Right renal pelvis (tissue), 4 donors: ENCODE data around the gene GRK1. TPM values are rescaled to one million over a fixed set of nuclear protein-coding genes. Genes with fewer than 3 reads are reported as not detected.

Experiments used
- DNase-seq, 4 donors: peaks; one replicate each; pipeline ENCODE4 v3.0.0-alpha.2; 2013; ENCODE audit warnings: low read depth in 4 of 4, low spot score in 3 of 4, missing footprints in 1 of 4
- polyA plus RNA-seq, 4 donors: library from polyadenylated mRNA; unstranded; fragments of 120-200 nt; gene quantifications; one replicate each; pipeline ENCODE4 v1.2.1, GENCODE V29; 2013; ENCODE audit not compliant: insufficient read length in 4 of 4

GRK1 gene
- polyA plus RNA-seq, 4 donors, result 0.06 to 0.39 TPM; not detected in 2

DNA sequence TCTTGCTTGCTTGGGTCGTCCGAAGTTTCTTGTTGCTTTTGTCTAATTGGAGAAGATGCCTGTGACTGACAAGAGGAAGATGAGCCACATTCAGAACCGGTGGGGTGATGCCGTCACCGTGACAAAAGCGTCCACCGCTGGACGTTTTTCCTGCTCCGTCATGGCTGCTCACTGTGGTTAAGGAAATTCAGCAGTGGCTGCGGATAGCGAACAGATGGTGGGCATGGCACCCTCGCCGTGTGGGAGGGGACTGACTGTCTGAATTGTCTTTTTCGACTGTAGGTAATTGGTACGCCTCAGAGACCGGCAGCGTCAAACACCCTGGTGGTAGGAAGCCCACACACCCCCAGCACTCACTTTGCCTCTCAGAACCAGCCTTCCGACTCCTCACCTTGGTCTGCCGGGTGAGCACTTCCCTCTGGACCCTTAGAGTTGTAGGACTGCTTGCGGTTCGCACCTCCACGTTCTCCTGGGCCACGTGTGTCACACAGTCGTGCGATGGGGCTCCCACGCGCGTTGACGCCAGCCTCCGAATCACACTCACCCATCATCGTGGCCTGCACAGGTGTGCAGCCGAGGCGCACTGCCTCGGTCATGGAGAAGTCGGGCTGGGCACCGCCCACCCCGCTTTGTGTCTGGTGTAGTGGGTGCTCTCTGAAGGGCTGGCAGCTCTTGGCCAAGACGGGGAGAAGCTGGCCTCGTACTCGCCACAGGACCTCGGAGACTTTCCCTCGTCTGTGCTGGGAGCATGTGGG lies 35.5 kb upstream of the GRK1 start:
- no peak for DNase-seq

DNA sequence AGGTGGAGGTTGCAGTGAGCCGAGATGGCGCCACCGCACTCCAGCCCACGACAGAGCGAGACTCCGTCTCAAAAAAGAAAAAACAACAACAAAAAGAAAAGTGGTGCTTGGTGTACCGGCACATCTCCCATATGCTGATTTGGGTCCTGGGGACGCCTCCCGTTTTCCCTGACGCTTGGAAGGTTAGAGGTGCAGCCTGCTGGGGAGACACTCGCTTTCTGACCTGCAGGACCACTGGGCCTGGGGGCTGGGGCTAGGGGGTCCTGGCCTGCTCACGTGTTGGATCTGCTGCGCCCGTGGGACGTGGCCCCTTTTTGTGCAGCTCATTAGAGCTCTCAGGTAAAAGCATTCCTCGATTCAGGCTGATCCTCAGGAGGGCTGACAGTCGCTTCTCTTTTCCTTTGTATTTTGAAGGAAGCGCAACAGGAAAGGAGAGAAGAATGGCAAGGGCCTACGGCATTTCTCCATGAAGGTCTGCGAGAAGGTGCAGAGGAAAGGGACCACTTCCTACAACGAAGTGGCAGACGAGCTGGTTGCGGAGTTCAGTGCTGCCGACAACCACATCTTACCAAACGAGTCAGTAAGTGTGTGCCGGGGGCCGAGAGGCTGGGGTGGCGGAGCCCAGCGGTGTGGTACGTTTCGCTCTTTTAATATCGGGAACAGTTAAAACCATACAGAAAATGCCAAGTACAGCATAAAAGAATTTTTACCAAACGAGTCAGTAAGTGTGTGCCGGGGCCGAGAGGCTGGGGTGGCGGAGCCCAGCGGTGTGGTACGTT lies 34.1 kb upstream of the GRK1 start:
- no peak for DNase-seq

DNA sequence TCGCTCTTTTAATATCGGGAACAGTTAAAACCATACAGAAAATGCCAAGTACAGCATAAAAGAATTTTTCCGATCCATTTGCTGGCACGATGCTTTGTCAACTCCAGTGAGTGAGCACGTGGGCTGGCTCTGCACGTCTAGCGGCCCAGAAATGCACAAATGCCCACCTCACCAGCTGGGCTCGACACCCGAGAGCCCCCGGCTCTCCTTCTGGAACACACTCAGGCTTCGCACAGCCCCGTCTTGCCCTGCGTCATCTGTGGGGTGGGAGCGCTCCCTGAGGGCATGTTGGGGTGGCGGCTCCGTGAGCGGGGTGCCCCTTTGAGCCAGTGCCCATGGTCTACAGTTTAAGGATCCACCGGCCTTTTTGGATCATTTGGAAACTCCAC lies 33.5 kb upstream of the GRK1 start:
- no peak for DNase-seq

DNA sequence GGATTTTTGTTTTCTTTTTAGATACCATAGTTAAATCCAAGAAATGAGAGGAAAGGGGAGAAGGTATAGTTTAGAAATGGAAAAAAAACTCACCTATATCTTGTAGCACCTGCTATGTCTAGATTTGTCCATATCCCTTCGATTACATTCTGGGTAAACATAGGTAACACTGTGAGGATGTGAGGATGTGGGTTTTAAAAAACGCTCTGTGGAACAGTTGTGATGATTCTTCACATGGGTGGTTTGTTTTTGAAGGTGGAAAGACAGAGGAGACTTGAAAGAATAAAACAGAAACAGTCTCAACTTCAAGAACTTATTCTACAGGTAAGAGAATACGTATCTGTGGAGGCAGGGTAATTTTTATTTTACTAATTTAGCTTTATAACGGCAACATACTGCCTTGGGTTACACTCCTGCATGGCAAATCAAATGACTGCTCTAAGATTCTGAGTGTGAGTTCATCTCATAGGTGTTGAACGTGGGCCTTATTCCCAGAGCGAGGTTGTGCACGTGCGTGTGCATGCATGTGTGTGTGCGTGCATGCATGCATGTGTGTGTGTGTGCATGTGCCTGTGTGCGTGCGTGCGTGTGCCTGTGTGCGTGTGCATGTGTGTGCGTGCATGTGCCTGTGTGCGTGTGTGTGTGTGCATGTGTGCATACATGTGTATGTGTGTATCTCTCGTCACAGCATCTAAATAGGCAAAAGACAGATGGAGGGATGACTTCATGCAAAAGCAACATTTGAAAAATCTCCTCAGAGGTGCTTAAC lies 32.6 kb upstream of the GRK1 start:
- DNase-seq, result no peak

DNA sequence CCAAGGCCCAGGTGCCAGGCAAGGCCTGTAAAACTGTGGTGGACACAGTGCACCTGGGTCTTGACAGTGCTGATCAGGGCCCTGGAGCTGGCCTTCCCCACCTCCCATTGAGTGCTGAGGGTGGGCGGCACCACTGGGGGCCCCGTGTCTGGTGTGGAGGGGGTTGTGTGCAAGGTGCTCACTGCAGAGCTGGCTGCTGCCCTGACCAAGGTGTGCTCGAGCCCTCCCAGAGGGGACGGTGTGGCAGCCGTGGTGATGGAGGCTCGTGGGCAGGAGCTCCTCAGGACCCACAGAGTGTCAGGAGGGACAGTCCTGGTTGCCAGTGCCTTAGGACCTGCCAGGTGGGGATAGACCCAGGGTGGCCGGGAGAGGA lies 32.0 kb upstream of the GRK1 start:
- DNase-seq, result no peak

DNA sequence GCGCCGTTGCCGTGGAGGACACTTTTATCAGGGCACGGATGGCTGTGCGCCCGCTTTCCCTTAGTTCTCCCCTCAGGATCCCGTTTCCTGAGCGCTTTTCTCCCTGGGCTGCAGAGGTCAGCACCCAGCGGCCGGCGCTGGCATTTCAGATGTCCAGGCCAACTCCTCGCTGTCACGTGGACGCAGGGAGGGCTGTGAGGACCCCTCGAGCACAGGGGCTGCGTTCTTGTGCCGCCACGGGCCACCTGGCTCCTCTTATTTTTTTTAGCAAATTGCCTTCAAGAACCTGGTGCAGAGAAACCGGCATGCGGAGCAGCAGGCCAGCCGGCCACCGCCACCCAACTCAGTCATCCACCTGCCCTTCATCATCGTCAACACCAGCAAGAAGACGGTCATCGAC lies 31.3 kb upstream of the GRK1 start:
- DNase-seq, result no peak

DNA sequence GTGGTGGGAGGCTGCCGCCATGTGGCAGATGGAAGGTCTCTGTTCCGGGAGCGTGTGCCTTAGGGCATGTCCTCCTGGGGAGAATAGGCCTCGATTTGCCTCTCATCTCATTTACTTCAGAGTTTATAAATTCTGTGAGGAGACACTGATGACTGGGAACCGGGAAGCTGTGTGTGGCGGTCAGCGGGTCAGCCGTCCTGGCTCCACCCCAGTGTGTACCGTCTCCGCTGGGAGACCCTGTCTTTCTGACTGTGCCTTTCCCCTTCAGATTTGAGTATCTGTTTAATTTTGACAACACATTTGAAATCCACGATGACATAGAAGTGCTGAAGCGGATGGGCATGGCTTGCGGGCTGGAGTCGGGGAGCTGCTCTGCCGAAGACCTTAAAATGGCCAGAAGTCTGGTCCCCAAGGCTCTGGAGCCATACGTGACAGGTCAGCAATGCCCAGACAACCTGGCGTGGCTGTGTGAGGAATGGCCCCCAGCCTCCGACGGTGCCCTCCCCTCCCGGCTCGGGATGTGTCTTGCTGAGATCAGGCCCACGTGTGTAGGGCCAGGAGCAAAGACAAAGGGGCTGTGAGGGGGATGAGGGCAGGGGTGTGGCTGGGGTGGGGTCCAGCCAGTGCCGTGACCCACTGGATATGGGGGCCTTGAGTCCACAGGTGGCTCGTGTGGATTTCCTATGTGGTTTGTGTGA lies 30.6 kb upstream of the GRK1 start:
- no peak for DNase-seq

DNA sequence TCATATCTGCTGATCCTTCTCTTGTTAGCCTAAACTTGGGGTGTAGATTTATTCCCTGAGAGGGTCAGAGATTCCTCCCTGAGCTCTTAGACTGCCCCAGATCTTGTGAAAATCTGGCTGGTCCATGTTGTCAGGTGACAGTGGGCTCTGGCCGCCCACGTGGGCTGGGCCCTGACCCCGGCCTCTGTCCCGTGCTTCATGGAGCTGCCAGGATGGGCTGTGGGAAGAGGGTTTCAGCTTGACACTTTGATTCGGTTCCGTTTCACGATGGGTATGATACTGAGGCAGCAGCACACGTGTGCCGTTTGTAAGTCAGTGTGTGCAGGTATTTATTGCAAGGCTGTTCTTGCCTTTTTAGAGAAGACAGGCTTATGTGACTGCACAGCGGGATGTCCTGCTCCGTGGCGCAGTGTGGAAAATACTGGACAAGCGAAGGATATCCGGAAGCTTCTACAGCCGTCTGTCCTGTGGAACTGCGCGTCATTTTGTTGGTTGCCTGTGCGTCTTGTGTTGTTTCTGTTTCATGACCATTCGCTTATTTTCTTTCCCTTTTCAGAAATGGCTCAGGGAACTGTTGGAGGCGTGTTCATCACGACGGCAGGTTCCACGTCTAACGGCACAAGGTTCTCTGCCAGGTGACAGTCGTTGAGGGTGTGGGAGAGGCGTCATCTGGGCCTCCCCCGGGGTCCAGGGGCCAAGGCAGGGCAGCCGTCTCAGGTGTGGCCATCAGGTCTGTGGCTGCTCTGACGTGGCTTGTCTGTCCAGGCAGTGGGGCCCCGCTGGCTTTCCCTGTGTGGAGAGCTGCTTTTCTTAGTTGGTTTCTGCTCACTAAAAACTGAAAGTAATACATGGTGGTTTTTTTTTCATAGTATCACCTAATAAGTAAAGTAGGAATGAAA lies 29.5 kb upstream of the GRK1 start:
- DNase-seq, result no peak

DNA sequence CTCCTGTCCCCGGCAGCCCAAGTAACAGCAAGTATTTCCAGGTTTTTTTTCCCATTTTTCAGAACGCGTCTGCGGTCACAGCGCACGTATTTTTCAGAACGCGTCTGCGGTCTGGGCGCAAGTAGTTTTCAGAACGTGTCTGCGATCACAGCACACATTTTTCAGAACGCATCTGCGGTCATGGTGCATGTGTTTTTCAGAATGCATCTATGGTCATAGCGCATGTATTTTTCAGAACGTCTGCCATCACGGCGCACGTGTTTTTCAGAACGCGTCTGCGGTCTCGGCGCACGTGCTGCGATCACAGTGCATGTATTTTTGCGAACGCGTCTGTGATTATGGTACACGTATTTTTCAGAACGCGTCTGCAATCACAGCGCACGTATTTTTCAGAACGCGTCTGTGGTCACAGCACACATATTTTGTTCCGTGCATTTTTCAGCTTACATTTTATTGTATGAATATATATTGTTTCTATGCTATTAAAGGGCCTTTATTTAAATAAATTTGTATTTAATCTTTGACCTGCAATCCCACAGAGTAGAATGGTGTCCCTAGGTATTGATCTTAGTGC lies 28.8 kb upstream of the GRK1 start:
- no peak for DNase-seq

DNA sequence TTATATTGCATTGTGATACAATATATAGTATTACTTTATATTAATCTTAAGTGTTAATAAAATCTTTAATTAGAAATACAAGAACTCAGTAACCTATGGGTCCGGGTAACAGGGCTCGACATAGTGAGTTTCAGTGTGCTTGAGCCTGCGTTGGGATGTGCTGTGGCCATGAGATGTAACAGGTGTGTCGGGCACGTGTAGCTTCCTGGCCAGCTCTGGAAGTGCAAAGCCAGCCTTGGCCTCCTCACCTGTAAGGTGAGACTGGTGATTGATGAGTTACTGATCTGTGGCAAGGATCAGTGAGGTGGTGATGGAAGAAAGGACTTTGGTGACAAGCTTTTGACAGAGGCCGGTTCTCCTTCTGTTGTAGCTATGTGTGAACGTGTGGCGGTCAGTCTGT lies 28.2 kb upstream of the GRK1 start:
- DNase-seq, result no peak

DNA sequence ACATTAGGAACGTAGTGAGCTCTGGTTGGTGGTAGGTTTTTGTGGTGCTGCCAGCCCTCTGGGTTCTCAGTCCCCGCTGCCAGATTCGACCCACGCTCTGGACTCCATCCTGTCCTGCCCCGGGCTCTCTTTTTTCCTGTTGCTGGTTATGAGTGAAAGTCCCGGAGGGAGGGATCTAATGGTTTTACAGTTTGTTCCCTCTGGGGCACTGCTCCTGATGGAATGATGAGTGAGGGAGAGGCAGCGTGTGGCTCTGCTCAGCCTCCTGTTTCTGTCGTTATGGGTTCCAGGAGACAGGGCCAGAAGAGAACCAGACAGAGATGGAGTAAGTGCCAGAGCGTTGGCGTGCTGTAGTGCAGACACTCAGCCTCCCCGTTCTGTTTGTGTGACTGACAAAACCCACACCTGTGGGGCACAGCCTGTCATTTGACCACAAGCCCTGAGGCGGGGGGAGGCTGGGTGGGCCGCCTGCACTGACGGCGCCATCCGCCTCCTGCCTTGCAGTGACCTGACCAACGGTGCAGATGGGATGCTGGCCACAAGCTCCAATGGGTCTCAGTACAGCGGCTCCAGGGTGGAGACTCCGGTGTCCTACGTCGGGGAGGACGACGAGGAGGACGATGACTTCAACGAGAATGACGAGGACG lies 27.3 kb upstream of the GRK1 start:
- no peak for DNase-seq

DNA sequence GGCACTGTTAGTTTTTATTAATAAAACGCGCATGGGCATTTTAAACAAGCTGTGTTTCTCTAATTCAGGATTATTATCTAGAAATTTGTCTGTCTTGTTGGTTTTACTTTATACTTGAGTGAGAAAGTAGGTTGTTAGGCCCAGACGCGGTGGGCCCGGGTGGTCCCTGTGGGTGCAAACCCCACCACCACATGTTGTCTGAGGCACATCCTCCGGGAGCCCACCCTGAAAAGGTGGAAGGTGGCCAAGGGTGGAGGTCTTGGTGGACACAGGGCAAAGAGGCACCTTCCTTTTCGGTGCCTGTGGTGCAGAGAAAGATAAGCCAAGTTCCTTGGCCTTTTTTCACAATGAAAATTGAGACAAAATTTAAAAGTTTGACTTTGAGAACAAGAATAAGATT lies 25.6 kb upstream of the GRK1 start:
- no peak for DNase-seq

DNA sequence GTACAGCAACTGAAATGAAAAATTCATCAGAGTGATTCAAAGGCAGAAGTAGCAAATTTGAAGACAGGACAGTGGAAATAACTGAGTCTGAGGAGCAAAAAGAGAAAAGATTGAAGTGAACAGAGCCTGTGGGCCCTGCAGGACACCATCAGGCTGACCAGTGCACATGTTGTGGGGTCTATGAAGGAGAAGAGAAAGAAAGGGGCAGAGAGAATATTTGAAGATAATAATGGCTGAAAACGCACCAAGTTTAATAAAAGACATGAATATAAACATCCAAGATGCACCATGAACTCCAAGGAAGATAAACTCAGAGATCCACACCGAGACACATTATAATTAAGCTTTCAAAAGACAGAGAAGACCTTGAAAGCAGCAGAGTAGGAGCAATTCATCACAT lies 24.5 kb upstream of the GRK1 start:
- DNase-seq, result no peak

DNA sequence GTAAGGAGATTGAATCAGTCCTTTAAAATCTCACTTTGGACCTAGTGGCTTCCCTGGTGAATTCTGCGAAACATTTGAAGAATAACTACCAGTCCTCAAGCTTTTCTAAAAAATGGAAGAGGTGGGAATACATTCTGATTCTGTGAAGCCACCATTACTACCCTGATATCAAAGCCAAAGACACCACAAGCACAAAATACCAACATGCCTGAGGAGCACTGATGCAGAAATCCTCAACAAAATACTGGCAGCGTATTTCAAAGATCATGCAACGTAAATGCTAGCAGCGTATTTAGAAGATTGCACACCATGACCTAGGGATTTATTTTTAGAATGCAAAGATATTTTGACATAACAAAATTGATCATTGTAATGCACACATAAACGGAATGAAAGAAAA lies 23.4 kb upstream of the GRK1 start:
- no peak for DNase-seq

DNA sequence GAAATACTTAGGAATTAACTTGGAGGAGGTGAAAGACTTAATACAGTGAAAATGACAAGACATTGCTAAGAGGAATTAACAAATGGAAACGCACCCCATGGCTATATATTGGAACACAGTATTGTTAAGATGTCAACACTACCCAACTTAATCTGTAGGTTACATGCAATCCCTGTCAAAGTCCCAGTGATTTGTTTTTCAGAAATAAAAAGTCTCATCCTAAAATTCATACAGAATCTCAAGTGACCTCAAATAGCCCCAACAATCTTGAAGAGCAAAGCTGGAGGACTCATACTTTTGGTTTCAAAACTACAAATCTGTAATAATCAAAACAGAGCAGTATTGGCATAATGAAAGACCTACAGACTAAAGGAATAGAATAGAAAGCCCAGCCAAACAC lies 22.2 kb upstream of the GRK1 start:
- no peak for DNase-seq

DNA sequence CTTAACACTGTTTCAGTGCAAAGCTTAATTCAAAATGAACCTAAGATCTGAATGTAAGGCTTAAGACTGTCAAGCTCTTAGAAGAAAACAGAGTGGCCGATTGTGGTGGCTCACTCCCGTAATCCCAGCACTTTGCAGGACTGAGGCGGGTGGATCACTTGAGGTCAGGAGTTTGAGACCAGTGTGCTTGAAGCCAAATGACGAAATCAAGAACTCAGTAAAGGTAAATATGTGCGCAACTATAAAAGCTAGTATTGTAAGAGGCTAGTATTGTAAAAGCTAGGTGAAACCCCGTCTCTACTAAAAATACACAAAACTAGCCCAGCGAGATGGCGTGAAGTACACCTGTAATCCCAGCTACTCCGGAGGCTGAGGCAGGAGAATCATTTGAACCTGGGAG lies 21.7 kb upstream of the GRK1 start:
- no peak for DNase-seq

DNA sequence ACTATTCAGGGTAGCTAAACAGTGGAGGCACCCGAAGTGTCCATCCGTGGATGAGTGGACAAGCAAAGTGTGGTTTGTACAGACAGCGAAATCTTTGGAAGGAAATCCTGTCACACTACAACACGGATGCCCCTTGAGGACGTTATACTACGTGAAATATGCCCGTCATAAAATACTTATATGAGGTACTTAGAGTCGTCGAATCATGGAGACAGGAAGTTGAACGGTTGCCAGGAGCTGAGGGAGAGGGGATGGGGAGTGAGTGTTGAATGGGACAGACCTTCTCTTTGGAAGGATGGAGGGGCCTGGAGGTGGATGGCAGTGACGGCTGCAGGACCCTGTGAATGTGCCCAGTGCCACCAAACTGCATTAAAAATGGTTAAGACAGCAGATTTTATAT lies 20.6 kb upstream of the GRK1 start:
- no peak for DNase-seq

DNA sequence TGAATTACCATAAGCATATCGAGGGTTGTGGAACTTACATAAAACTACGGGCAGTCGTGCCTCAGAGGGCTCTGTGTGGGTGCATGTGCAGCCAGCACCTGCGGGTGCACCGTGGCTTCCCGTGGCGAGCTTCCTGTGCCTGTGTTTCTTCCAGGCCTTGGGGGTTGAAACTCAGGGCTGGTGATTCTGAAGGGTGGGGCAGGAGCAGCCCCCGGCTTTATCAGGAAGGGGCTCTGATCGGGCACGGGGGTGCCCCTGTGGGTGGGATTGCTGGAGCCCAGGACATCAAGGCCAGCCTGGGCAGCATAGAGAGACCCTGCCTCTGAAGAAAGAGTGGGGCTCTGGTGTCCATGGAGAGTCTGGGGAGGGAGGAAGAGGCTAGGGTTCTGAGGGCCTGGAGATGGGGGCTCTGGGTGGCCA lies 20.1 kb upstream of the GRK1 start:
- DNase-seq, result no peak
